Embryonic facial prominence (tissue), 1 donor: ENCODE measurements around the gene KIAA0232.

Source experiments
- DNase-seq: peaks from one replicate; pipeline ENCODE4 v3.0.0-alpha.2; 2016; ENCODE audit errors: extremely low spot score

Gene KIAA0232

DNA sequence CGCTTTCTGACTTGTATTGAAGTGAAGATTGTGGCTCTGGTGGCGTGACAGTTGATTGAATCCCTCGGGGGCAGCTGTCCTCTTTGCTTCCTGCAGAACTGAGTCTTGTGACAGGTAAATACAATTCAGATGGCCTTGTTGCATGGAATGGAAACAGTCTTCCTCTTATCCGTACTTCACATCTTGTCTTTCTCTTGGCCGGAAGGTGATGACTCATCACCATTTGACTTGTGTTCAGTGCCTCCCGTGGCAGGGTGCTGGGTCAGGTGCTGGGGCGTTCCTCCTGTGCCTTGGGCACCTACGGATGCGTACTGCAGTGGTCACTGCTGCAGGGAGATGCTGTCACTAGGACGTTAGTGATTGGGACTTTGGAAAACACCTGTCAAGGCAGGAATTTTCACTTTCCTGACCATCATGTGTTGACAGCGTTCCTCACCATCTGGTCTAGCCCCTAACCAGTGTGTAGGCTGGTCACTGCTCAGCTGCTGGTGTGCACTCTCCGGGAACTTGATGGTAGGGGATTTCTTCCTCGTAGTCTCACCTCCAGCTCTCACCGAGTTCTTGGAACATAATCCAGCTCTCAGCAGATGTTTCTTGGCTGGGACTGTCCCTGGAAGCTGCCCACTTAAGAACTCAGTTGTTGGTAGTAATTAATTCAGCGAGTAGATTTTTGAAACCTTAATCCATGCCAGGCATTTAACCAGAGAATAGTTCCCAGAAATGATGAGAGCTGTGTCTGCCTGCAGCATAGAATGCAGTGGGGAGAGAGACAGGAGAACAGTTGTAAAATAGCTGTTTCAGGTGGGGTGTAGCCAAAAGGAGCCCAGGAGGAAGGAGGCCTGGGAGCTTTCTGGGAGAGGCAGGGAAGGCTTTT, 134.3 kb downstream of the KIAA0232 start:
- no peak for DNase-seq

DNA sequence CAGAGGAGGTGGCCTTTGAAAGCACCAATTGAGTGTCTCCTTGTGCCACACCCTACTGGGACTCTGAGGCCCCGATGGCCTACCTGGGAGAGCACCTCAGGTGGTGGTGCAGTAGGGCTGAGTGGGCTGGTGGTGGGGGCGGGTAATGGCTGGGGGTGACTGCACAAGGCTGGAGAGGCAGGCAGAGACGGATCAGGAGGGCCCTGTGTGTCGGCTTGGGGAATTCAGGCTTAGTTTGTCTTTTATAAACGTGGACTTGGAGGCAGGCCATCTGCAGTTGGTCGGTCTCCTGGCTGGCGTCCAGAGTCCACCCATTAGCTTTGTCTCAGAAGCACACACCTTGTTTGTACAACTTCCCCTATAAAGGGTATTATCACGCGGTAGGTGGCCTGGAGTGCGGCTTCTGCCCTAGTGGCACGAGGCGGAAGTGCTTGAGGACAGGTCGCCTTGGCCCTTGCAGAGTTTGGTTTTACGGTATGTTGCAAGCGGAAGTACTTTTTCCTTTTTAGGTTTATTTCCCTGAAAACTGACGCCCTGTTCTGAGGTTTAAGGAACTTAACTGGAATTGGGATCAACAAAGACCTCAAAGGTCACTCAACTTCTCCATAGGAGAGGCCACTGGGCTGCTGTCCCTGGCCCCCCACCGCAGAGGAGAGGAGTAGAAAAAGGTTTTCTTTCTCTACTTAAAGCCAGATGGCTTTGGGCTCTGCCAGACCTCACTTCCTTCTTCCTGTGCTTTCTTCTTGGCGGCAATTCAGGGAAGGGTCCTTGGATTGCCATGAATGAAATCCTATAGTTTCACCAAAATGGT, 135.1 kb downstream of the KIAA0232 start:
- DNase-seq, result no peak

DNA sequence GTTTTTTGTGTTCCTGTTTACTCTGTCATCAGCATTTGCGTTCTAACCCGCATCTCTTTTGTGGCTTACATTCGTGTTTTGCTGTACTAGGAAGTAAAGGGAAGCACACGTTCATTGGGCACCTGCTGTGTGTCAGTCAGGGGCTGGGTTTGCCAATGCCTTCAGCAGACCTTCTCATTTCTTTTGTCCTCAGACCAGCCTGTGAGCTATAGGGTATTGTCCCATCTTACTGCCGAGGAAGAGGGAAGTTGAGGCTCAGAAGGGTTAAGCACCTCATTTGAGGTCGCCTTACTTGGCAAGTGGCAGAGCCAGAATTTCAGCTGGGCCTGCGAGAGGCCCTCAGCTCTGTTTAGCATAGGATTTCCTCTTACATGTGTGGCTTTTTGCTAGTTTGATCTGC, 135.8 kb downstream of the KIAA0232 start:
- DNase-seq, result no peak

DNA sequence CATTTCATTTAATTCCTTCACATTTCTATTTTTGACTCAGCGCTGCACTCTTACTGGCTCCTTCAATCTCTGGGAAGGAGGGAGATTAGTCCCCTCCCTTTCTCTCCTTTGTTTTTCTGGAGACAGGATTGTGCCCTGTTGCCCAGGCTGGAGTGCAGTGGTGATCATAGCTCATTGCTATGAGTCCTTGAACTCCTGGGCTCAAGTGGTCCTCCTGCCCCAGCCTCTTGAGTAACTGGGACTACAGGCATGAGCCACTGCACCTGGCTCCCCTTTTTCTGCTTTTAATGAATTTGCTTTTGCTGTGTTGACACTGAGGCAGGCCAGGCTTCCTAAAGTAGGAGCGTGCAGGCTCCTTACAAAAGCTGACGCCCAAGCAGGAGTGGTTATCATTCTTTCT, 137.6 kb downstream of the KIAA0232 start:
- DNase-seq, result no peak

GRCh38 chr4:6923507-6923906, 141.0 kb downstream of the KIAA0232 start:
- DNase-seq, result no peak

DNA sequence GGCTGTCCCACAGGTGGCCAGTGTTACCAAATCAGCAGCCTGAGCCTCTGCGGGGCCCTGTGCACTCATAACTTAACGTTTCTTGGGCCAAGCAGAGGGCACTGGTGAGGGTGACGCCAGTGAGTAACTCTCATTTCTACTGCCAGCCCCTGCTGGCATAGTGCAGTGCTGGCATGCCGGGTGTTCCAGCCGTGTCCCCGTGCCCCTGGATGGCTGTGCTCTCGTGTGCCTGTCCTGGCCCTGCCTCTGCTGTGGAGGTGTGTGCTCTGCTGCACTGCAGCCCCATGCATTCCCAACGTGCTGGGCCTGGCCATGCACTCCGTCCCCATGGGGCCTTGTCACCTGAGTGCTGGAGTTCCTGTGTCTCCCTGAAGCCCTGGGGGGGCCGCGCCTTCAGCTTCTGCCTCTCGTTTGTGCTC, 141.8 kb downstream of the KIAA0232 start:
- DNase-seq, result no peak

GRCh38 chr4:6925357-6925836, 142.9 kb downstream of the KIAA0232 start:
- no peak for DNase-seq

GRCh38 chr4:6926081-6926480, 143.6 kb downstream of the KIAA0232 start:
- no peak for DNase-seq

DNA sequence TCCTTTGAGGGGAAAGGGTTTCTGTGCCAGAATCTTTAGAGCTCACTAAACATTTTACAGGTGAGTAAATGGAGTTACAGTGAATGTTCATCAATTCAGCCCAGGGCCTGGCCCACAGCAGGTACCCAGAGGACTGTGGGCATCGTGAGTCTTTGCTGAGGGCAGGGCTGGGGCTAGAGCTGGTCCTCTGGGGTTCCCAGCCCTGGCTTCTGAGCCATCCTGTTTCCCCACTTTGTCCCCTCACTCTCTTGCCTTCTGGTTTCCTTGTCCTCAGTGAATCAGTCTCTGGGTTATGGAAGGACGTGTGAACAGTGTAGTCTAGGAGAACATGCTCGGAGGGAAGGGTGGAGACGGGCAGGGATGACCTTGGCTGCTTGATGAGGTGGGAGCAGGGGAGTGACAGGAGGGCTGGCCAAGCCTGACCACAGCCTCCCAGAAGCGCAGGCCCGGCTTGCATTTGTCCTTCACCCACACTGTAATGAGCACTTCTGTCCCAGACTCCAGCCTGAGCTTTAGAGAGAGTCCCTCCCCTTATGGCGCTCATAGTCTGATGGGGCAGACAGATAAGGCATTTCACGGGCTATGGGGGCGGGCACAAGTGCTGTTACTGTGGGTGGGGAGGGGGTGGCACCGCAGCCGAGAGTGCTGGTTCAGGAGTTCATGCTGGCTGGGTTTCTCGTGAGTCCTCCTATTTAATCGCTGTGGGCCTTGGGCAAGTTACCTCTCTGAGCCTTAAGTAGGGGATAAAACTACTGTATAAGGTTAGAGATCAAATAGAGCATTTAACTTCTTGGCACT, 144.4 kb downstream of the KIAA0232 start:
- DNase-seq, result no peak

DNA sequence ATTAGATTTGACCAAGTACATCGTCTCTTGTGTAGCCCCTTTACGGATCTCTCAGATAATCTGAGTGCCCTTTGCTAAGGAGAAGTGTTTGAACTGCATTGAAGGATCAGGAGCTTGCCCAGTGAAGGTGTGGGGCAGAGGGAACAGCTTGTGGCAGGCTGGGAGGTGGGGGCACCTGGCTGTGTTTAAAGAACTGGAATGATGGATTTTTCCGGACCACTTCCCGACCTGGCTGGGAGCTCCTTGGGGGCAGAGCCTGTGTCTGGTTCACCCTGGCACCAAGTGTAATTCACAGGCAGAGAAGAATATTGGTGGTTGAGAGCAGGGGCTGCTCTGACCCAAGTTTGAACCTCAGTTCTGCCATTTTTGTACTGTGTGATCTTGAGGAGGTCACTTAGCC, 145.6 kb downstream of the KIAA0232 start:
- no peak for DNase-seq

- no peak for DNase-seq
Measured at GRCh38 chr4:6929339-6929811, 146.8 kb downstream of the KIAA0232 start.

DNA sequence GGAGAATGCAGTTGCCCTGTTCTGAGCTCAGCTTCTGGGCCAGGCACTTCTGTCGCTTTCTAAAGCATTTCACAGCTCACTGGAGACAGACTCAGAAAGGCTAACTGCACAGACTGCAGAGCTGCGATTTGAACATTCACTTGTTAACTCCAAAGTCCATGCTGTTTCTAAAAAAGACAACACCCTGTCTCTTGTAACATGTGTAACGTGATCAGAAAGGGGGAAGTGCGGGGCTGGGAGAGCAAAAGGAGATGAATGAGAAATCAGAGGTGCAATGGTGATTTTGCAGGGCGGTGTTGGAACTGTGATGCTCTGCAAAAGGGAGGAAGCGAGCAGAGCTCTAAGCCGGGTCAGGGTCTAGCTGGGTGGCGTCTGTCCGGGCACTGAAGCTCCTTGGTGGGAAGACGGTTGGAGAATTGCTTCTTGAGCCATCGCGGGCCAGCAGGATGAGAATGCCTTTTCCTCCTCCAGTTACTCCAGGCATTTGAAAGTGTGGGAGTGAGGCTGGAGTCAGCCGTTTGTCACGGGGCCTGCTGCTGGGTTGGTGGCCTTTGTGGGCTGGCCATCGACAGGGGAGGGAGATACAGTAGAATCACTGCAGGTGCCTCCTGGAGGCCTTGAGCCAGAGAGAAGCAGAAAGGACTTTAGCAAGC, 147.4 kb downstream of the KIAA0232 start:
- no peak for DNase-seq

DNA sequence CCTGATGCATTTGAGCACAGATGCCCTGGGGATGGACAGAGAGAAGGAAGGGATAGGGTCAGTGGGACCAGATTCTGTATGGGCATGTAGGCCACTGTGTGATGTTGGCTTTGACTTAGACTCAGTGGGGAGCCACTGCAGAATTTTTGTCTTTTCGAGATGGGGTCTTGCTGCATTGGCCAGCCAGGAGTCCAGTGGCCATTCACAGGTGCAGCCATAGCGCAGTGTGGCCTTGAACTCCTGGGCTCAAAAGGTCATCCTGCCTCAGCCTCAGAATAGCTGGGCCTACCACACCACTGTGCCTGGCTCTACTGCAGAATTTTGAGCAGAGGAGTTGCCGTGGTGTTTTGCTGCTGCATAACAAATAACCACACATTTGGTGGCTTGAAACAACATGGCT, 149.9 kb downstream of the KIAA0232 start:
- no peak for DNase-seq

GRCh38 chr4:6932918-6933317, 150.4 kb downstream of the KIAA0232 start:
- DNase-seq, result no peak
